Left ventricle myocardium inferior (tissue), 1 donor: ENCODE measurements around the gene TOP3A. TPM values are rescaled to one million over a fixed set of nuclear protein-coding genes. Genes with fewer than 3 reads are reported as not detected.

Source experiments
- DNase-seq: peaks from one replicate; pipeline ENCODE4 v3.0.0-alpha.2; 2020
- H3K27ac ChIP-seq: fragments of 200-600 bp; replicated peaks from 2 replicates; pipeline ENCODE4 v1.8.0; 2021
- H3K27me3 ChIP-seq: fragments of 200-600 bp; 2 replicates; pipeline ENCODE4 v1.8.0; 2021; ENCODE audit warnings: low read depth
- H3K36me3 ChIP-seq: fragments of 200-600 bp; 2 replicates; pipeline ENCODE4 v1.8.0; 2021
- H3K4me1 ChIP-seq: fragments of 200-600 bp; 2 replicates; pipeline ENCODE4 v1.8.0; 2021
- H3K4me3 ChIP-seq: fragments of 200-600 bp; 2 replicates; pipeline ENCODE4 v1.8.0; 2021; ENCODE audit warnings: mild to moderate bottlenecking, moderate library complexity
- H3K9me3 ChIP-seq: fragments of 200-600 bp; replicated peaks from 2 replicates; pipeline ENCODE4 v1.8.0; 2021
- CTCF ChIP-seq: fragments of 200-600 bp; IDR thresholded peaks from 2 replicates; pipeline ENCODE4 v1.8.0; 2021; ENCODE audit warnings: antibody characterized with exemption, mild to moderate bottlenecking, borderline replicate concordance
- intact Hi-C: fragments of 100-400 bp; cut with micrococcal nuclease; formaldehyde crosslinking; loops from one replicate; pipeline ENCODE4 v1.11.0; 2022
- total RNA-seq: library from RNA; stranded (reverse); fragmentation: NEBNext Ultra II Directional; extraction: Animal tissue kit (Norgen Biotek cat#: 25700); gene quantifications from one replicate; pipeline ENCODE4 v1.2.1, GENCODE V29; 2021
- donor health status: DM: no; HTN: yes; CAD: no; lungs with severe emphysema.

The TOP3A gene
- total RNA-seq, 1 donor from 2014 or later: 10.4 TPM

- no peaks in the 10 kb centered on the region for H3K27me3 ChIP-seq
- no peak for TF ChIP-seq CTCF
- intact Hi-C loops: no loop called here
- H3K4me3 ChIP-seq: no peak overlapping the region
- H3K27ac ChIP-seq: no peak overlapping the region
- no peak for DNase-seq
- H3K4me1 ChIP-seq: peaks cover 47% of the 10 kb centered on the region
- no peaks in the 10 kb centered on the region for H3K9me3 ChIP-seq
- peaks cover 65% of the 10 kb centered on the region for H3K36me3 ChIP-seq
Observed at GRCh38 chr17:18254888-18255649, 59.7 kb downstream of the TOP3A start.

GRCh38 chr17:18253947-18254821 lies 60.6 kb downstream of the TOP3A start:
- Histone ChIP-seq H3K36me3 (peaks cover 72% of the 10 kb centered on the region), H3K27ac (no peak overlapping the region), H3K27me3 (no peaks in the 10 kb centered on the region), H3K9me3 (no peaks in the 10 kb centered on the region), H3K4me3 (no peak overlapping the region), H3K4me1 (peaks cover 39% of the 10 kb centered on the region)
- intact Hi-C loops: no loop called here
- no peak for TF ChIP-seq CTCF
- DNase-seq: no peak

- no peak for DNase-seq
- intact Hi-C loops: no loop called here
- H3K36me3 ChIP-seq: peaks cover 81% of the 10 kb centered on the region
Observed at GRCh38 chr17:18253187-18253884, 61.5 kb downstream of the TOP3A start.

GRCh38 chr17:18252160-18252559 lies 62.6 kb downstream of the TOP3A start:
- Histone ChIP-seq H3K27me3 (no peaks in the 10 kb centered on the region), H3K4me1 (peaks cover 40% of the 10 kb centered on the region), H3K4me3 (no peak overlapping the region), H3K9me3 (no peaks in the 10 kb centered on the region), H3K27ac (no peak overlapping the region), H3K36me3 (peaks cover 93% of the 10 kb centered on the region)
- DNase-seq: no peak
- no peak for TF ChIP-seq CTCF
- intact Hi-C loops: no loop called here

More at GRCh38 chr17:18253187-18253884, 61.5 kb downstream of the TOP3A start:
- no peaks in the 10 kb centered on the region for H3K27me3 ChIP-seq
- TF ChIP-seq CTCF: no peak
- no peak overlapping the region for H3K27ac ChIP-seq
- peaks cover 40% of the 10 kb centered on the region for H3K4me1 ChIP-seq
- no peaks in the 10 kb centered on the region for H3K9me3 ChIP-seq
- H3K4me3 ChIP-seq: no peak overlapping the region

GRCh38 chr17:18251204-18251603 lies 63.6 kb downstream of the TOP3A start:
- no peaks in the 10 kb centered on the region for H3K9me3 ChIP-seq
- no peak overlapping the region for H3K4me3 ChIP-seq
- no peak for TF ChIP-seq CTCF
- H3K36me3 ChIP-seq: peaks cover 99% of the 10 kb centered on the region
- no peaks in the 10 kb centered on the region for H3K27me3 ChIP-seq
- intact Hi-C loops: no loop called here
- H3K27ac ChIP-seq: no peak overlapping the region
- no peak for DNase-seq
- H3K4me1 ChIP-seq: peaks cover 38% of the 10 kb centered on the region
